Psoas muscle (tissue), 8 donors: ENCODE measurements around the gene IQGAP2. TPM values are rescaled to one million over a fixed set of nuclear protein-coding genes. Genes with fewer than 3 reads are reported as not detected.

Experiments used
- ATAC-seq, 4 donors: fragments of 200-7000 bp; cut with Tn5 transposase; one replicate each; pipeline ENCODE4 v1.9.1; 2020; ENCODE audit warnings: moderate library complexity in 3 of 4, mild to moderate bottlenecking in 2 of 4
- DNase-seq, 2 donors: peaks; one replicate each; pipeline ENCODE4 v3.0.0-alpha.2; 2020
- H3K27ac ChIP-seq: fragments of 200-600 bp; one replicate; pipeline ENCODE4 v1.8.0; 2022
- H3K27me3 ChIP-seq, 3 donors: fragments of 200-600 bp in 1 of 3; one replicate each; pipeline versions ENCODE4 v1.6.1 to v1.8.0; 2013 to 2022; ENCODE audit warnings: low read length in 2 of 3, mild to moderate bottlenecking in 2 of 3, moderate library complexity in 1 of 3; ENCODE audit not compliant: insufficient read depth in 3 of 3
- H3K36me3 ChIP-seq, 2 donors: fragments of 200-600 bp in 1 of 2; one replicate each; pipeline versions ENCODE4 v1.6.1 to v1.8.0; 2013 to 2022; ENCODE audit warnings: low read depth in 1 of 2, mild to moderate bottlenecking in 1 of 2, moderate library complexity in 1 of 2; ENCODE audit not compliant: insufficient read depth in 1 of 2
- H3K4me1 ChIP-seq: fragments of 200-600 bp; one replicate; pipeline ENCODE4 v1.8.0; 2022
- H3K4me3 ChIP-seq: fragments of 200-600 bp; one replicate; pipeline ENCODE4 v1.8.0; 2022; ENCODE audit warnings: mild to moderate bottlenecking
- H3K9me3 ChIP-seq: fragments of 200-600 bp; one replicate; pipeline ENCODE4 v1.8.0; 2022
- WGBS, 3 donors: extraction: QIAGEN DNeasy Blood & Tissue Kit; methylation state at CpG; one replicate each; pipeline versions ENCODE4 v1.1.6 to v1.1.7; 2013; 5-methylcytosine and 5-hydroxymethylcytosine counted together
- intact Hi-C, 2 donors: fragments of 100-400 bp; cut with DNase I; formaldehyde crosslinking; loops; one replicate each; pipeline versions ENCODE4 v1.11.0 to v1.14.2; 2022
- polyA plus RNA-seq, 3 donors: library from polyadenylated mRNA; stranded (reverse); fragments of 200-250 nt; gene quantifications; one replicate each; pipeline ENCODE4 v1.2.3, GENCODE V29; 2013
- total RNA-seq, 4 donors: library from RNA; stranded (reverse); fragmentation: NEBNext Ultra II Directional in 2 of 4; extraction: Animal tissue kit (Norgen Biotek cat#: 25700) in 2 of 4; gene quantifications; one replicate each; pipeline versions ENCODE4 v1.2.1 to v1.2.4, GENCODE V29; 2021 to 2023
- TF ChIP-seq, protein P1 (sequence below): fragments of 200-600 bp; IDR thresholded peaks from one replicate; pipeline ENCODE4 v1.8.0; 2022; ENCODE audit warnings: antibody characterized with exemption
- donor health status: healthy with polysubstance abuse.
- donor health status: DM: no; HTN: no; CAD: no; lungs with moderate emphysema.
- donor health status: Bipolar disorder and iron deficiency.
- donor health status: healthy.
- donor health status: DM: yes; HTN: yes; CAD: no.
- donor health status: DM: no; HTN: no; CAD: no.
- donor health status: DM: no; HTN: no; CAD: no.
- donor health status: DM: yes; HTN: yes; CAD: no.

IQGAP2 gene
- total and polyA plus RNA-seq, 7 donors: 0.52 to 4.3 (median 1.4) TPM

DNA sequence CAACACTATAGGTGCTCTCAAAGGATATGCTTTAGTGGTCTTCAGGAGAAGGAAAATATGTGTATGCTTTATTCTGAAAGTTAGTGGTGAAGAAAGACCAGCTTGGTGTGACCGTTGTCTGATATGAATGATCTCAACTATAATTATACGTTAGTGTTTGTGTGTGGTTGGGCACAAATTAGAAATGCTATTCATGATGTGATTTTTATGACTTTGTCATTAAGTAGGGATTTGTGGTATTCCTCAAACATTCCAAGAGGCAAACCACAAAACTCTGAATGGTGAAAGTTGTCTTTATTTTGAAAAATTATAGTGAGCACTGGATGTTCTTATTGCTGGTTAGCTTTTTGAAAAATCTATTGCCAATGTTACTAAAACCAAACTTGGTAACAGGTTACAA lies 306.7 kb downstream of the IQGAP2 start:
- H3K27ac ChIP-seq: no peak overlapping the region
- ATAC-seq (no peak), DNase-seq (no peak)
- no peak overlapping the region for H3K4me3 ChIP-seq
- intact Hi-C loops: no loop called here
- H3K4me1 ChIP-seq: no peaks in the 10 kb centered on the region
- H3K9me3 ChIP-seq: no peaks in the 10 kb centered on the region
- TF ChIP-seq, protein P1, sequence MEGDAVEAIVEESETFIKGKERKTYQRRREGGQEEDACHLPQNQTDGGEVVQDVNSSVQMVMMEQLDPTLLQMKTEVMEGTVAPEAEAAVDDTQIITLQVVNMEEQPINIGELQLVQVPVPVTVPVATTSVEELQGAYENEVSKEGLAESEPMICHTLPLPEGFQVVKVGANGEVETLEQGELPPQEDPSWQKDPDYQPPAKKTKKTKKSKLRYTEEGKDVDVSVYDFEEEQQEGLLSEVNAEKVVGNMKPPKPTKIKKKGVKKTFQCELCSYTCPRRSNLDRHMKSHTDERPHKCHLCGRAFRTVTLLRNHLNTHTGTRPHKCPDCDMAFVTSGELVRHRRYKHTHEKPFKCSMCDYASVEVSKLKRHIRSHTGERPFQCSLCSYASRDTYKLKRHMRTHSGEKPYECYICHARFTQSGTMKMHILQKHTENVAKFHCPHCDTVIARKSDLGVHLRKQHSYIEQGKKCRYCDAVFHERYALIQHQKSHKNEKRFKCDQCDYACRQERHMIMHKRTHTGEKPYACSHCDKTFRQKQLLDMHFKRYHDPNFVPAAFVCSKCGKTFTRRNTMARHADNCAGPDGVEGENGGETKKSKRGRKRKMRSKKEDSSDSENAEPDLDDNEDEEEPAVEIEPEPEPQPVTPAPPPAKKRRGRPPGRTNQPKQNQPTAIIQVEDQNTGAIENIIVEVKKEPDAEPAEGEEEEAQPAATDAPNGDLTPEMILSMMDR: no peak
- no peaks in the 10 kb centered on the region for H3K36me3 ChIP-seq
- WGBS, 3 donors: 67 to 76% (median 71%) methylated on average over 2 of the region's 2 CpGs
- peaks cover 0 to 14% (median 0%) of the 10 kb centered on the region in 3 donors for H3K27me3 ChIP-seq

DNA sequence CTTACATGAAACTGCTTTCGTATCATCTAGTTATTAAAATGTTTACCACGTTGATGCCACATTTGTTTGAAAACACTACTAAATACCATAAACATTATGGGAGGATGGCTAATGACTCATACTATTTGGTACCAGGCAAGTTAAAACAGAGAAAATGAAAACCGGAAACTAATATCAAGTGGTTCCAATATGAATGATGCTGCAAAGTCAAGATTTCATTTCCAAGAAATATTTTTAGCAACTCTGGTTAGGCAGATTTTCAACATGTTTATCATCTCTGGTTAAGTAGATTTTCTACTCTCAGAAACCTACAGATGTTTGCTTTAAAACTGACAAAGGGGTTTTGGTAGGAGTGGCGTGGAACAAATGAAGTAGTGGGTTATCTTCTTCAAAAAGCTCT lies 307.9 kb downstream of the IQGAP2 start:
- H3K4me3 ChIP-seq: no peak overlapping the region
- no peaks in the 10 kb centered on the region for H3K9me3 ChIP-seq
- H3K36me3 ChIP-seq: no peaks in the 10 kb centered on the region
- intact Hi-C loops: no loop called here
- TF ChIP-seq, protein P1: no peak
- 83 to 92% (median 85%) methylated on average over 4 of the region's 4 CpGs for WGBS, 3 donors
- ATAC-seq (no peak), DNase-seq (no peak)
- H3K4me1 ChIP-seq: no peaks in the 10 kb centered on the region
- H3K27me3 ChIP-seq: peaks cover 0 to 24% (median under 1%) of the 10 kb centered on the region in 3 donors
- H3K27ac ChIP-seq: no peak overlapping the region

DNA sequence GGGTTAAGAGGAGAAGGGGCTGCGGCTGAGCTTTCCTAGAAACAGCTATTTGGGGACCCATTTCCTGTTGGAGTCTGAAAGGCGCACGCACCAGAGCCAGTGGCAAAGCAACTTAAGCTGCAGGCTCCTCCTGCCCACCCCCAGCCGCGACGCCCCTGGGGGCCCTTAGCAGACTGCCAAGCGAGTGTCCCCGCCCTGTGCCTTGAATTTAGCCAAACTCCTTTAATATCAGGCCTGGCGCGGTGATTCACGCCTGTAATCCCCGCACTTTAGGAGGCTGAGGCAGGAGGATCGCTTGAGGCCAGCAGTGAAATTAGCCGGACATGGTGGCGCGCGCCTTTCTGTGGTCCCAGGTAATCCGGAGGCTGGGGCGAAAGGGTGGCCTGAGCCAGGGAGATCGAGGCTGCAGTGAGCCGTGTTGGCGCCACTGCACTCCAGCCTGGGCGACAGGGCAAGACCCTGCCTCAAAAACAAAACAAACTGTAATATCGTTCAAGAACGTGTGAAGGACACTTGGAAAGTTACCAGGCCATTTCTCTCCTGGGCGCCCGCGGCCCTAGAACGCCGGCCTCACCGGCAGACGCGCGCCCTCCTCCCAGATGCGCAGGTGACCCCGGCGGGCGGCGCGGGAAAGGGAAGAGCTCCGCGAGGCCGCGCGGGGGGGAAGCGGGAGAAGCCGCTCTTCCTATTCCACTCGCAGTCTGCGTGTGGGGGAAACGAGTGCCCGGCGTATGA lies 311.8 kb downstream of the IQGAP2 start:
- Histone ChIP-seq H3K36me3 (no peaks in the 10 kb centered on the region), H3K9me3 (no peaks in the 10 kb centered on the region), H3K27me3 (peaks cover 0 to 48% (median 4%) of the 10 kb centered on the region in 3 donors), H3K27ac (no peak overlapping the region), H3K4me3 (peak overlapping the region; percentile 72), H3K4me1 (no peaks in the 10 kb centered on the region)
- ATAC-seq (no peak), DNase-seq (peak in 1 of 2 donors; percentile 35)
- TF ChIP-seq, protein P1: no peak
- intact Hi-C loops: no loop called here
- 16 to 23% (median 17%) methylated on average over 50 to 52 of the region's 52 CpGs for WGBS, 3 donors

DNA sequence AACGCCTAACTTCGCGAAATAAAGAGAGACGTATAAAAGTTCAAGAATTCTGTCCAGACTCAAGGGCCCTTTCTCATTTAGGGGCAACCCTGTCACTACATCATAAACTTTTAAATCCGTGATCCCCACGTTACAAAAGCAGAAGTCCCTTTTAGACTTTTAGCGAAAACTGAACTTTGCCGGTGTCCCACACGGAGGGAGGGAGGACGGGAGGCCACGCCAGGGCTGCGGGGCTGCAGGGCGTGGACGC lies 312.3 kb downstream of the IQGAP2 start:
- ATAC-seq: no peak
- H3K27ac ChIP-seq: peak overlapping the region; percentile 16
- no peaks in the 10 kb centered on the region for H3K36me3 ChIP-seq
- H3K9me3 ChIP-seq: no peaks in the 10 kb centered on the region
- WGBS, 3 donors: 0 to 1% (median 1%) methylated on average over 14 of the region's 14 CpGs
- TF ChIP-seq, protein P1: no peak
- peak overlapping the region; percentile 72 for H3K4me3 ChIP-seq
- peaks cover 0 to 48% (median 4%) of the 10 kb centered on the region in 3 donors for H3K27me3 ChIP-seq
- no peaks in the 10 kb centered on the region for H3K4me1 ChIP-seq
- no peak for DNase-seq
- intact Hi-C loops: no loop called here
